Heart right ventricle (tissue), 16 donors: ENCODE data around the gene OTUB2. TPM values are rescaled to one million over a fixed set of nuclear protein-coding genes. Genes with fewer than 3 reads are reported as not detected.
A peak's percentile ranks its signal among the peaks of the same experiment; 100 is the strongest.

Source experiments
- ATAC-seq, 8 donors: fragments of 200-7000 bp; cut with Tn5 transposase; one replicate each; pipeline ENCODE4 v1.9.1; 2020; ENCODE audit warnings: mild to moderate bottlenecking in 8 of 8, moderate library complexity in 8 of 8, moderate number of reproducible peaks in 1 of 8
- DNase-seq, 2 donors: peaks; one replicate each; pipeline ENCODE4 v3.0.0-alpha.2; 2020
- H3K27ac ChIP-seq, 10 donors: fragments of 200-600 bp; sonication (generic) in 2 of 10; one replicate each; pipeline versions ENCODE4 v1.5.0 to v1.8.0; 2020 to 2022; ENCODE audit warnings: mild to moderate bottlenecking in 3 of 10
- H3K27me3 ChIP-seq, 7 donors: fragments of 200-600 bp; one replicate each; pipeline ENCODE4 v1.8.0; 2021 to 2022; ENCODE audit warnings: mild to moderate bottlenecking in 2 of 7
- H3K36me3 ChIP-seq, 9 donors: fragments of 200-600 bp; sonication (generic) in 1 of 9; one replicate each; pipeline versions ENCODE4 v1.5.0 to v1.8.0; 2020 to 2022; ENCODE audit warnings: mild to moderate bottlenecking in 2 of 9
- H3K4me1 ChIP-seq, 9 donors: fragments of 200-600 bp; sonication (generic) in 1 of 9; one replicate each; pipeline versions ENCODE4 v1.5.0 to v1.8.0; 2020 to 2022; ENCODE audit warnings: mild to moderate bottlenecking in 4 of 9
- H3K4me3 ChIP-seq, 10 donors: fragments of 200-600 bp; sonication (generic) in 2 of 10; one replicate each; pipeline versions ENCODE4 v1.5.0 to v1.8.0; 2020 to 2022; ENCODE audit warnings: mild to moderate bottlenecking in 7 of 10, moderate library complexity in 2 of 10
- H3K9me3 ChIP-seq, 11 donors: fragments of 200-600 bp in 10 of 11; sonication (generic) in 2 of 11; one replicate each; pipeline versions ENCODE4 v1.5.0 to v1.8.0; 2013 to 2022; ENCODE audit warnings: mild to moderate bottlenecking in 2 of 11, control low read depth in 1 of 11, moderate library complexity in 1 of 11
- CTCF ChIP-seq, 9 donors: fragments of 200-600 bp; sonication (generic) in 2 of 9; IDR thresholded peaks; one replicate each; pipeline versions ENCODE4 v1.5.0 to v1.8.0; 2021 to 2022; ENCODE audit warnings: antibody characterized with exemption in 9 of 9, mild to moderate bottlenecking in 5 of 9, moderate library complexity in 1 of 9
- WGBS, 2 donors: extraction: QIAGEN DNeasy Blood & Tissue Kit; methylation state at CpG; one replicate each; pipeline ENCODE4 v1.1.7; 2013; ENCODE audit warnings: inconsistent platforms in 1 of 2; 5-methylcytosine and 5-hydroxymethylcytosine counted together
- intact Hi-C, 10 donors: fragments of 100-400 bp; cut with DNase I; formaldehyde crosslinking; loops; one replicate each; pipeline versions ENCODE4 v1.11.1 to v1.14.2; 2022
- polyA plus RNA-seq, 2 donors: library from polyadenylated mRNA; stranded (reverse); fragments of 200-250 nt; gene quantifications; one replicate each; pipeline ENCODE4 v1.2.3, GENCODE V29; 2013
- total RNA-seq, 10 donors: library from RNA; stranded (reverse); fragmentation: NEBNext Ultra II Directional in 3 of 10; extraction: Animal tissue kit (Norgen Biotek cat#: 25700) in 3 of 10; gene quantifications; one replicate each; pipeline versions ENCODE4 v1.2.1 to v1.2.4, GENCODE V29; 2021 to 2023
- donor health status: Arrhythmogenic right ventricular cardiomyopathy.
- donor health status: ischemic (EF 13 %, LVEDD 7.1; RV severe dilation, severe dysfunction).
- donor health status: healthy with polysubstance abuse.
- donor health status: DM: no; HTN: yes; CAD: no.
- donor health status: DM: no; HTN: no; CAD: no.
- donor health status: ischemic (EF 25% LVEDD 6.9; RV normal size, moderate dysfunction).
- donor health status: ischemic (EF 25% LVEDD 5.7; RV mildly dilated, moderate dysfunction).
- donor health status: healthy.
- donor health status: DM: yes; HTN: yes; CAD: no.
- donor health status: Ischemic cardiomyopathy.
- donor health status: ischemic (EF 35%, LVEDD 5.7; RV mildly dilated, moderate dysfunction).
- donor health status: nonischemic (EF 11% LVEDD 7.7; RV severe dilation, severe dysfunction).
- donor health status: DM: yes; HTN: yes; CAD: no.
- donor health status: PGD.
- donor health status: ischemic (EF 29% LVEDD 5.4; RV normal size, mild dysfunction).
- donor health status: nonischemic (EF 23%, LVEDD 6.1; RV moderate dilation, normal function).

Gene OTUB2
- total and polyA plus RNA-seq, 12 donors: 0.07 to 0.37 (median 0.16) TPM; not detected in 1

GRCh38 chr14:94040796-94041195, 14.7 kb downstream of the OTUB2 start:
- no peak for TF ChIP-seq CTCF (IDR thresholded peaks at IDR 0.05)

GRCh38 chr14:94041551-94042346, 15.6 kb downstream of the OTUB2 start:
- Histone ChIP-seq H3K27me3 (no peaks in the 10 kb centered on the region), H3K4me3 (no peak overlapping the region), H3K27ac (peak overlapping the region in 8 of 10 donors; percentile 29 to 75 (median 49)), H3K9me3 (no peaks in the 10 kb centered on the region), H3K36me3 (peaks cover 0 to 29% (median 19%) of the 10 kb centered on the region in 9 donors), H3K4me1 (peaks cover 0 to 30% (median 15%) of the 10 kb centered on the region in 9 donors)
- DNase-seq: peak; percentile 36 to 41
- intact Hi-C loops: loop anchor here in 1 of 10 donors (5.0 kb wide), 1 partner anchor 96 kb away; no protein-coding TSS in a partner anchor
- TF ChIP-seq CTCF (IDR thresholded peaks at IDR 0.05): no peak
- 53 to 54% methylated on average over 18 of the region's 18 CpGs for WGBS, 2 donors
- peak; percentile 65 to 90 (median 81) for ATAC-seq

More at GRCh38 chr14:94040796-94041195, 14.7 kb downstream of the OTUB2 start:
- Histone ChIP-seq H3K4me3 (no peak overlapping the region), H3K4me1 (peaks cover 0 to 39% (median 15%) of the 10 kb centered on the region in 9 donors), H3K36me3 (peaks cover 0 to 20% (median 10%) of the 10 kb centered on the region in 9 donors), H3K9me3 (no peaks in the 10 kb centered on the region), H3K27me3 (no peaks in the 10 kb centered on the region), H3K27ac (no peak overlapping the region)
- intact Hi-C loops: loop anchor here in 1 of 10 donors (5.0 kb wide), 1 partner anchor 97 kb away; no protein-coding TSS in a partner anchor
- DNase-seq (no peak), ATAC-seq (no peak)
- WGBS, 2 donors: 86 to 91% methylated on average over 13 of the region's 13 CpGs

GRCh38 chr14:94042433-94043091, 16.4 kb downstream of the OTUB2 start:
- Histone ChIP-seq H3K4me3 (no peak overlapping the region), H3K36me3 (peaks cover 0 to 37% (median 27%) of the 10 kb centered on the region in 9 donors), H3K9me3 (no peaks in the 10 kb centered on the region), H3K4me1 (peaks cover 0 to 26% (median 15%) of the 10 kb centered on the region in 9 donors), H3K27ac (peak overlapping the region in 7 of 10 donors; percentile 13 to 75 (median 51)), H3K27me3 (no peaks in the 10 kb centered on the region)
- intact Hi-C loops: loop anchor here in 1 of 10 donors (5.0 kb wide), 1 partner anchor 95 kb away; no protein-coding TSS in a partner anchor
- WGBS, 2 donors: 58 to 59% methylated on average over 12 of the region's 12 CpGs
- TF ChIP-seq CTCF (IDR thresholded peaks at IDR 0.05): no peak
- ATAC-seq (peak; percentile 19 to 35 (median 25)), DNase-seq (no peak)

GRCh38 chr14:94043111-94043755, 17.1 kb downstream of the OTUB2 start:
- peaks cover 0 to 26% (median 15%) of the 10 kb centered on the region in 9 donors for H3K4me1 ChIP-seq
- ATAC-seq (peak in 6 of 8 donors; percentile 3 to 32 (median 16)), DNase-seq (no peak)
- no peak overlapping the region for H3K4me3 ChIP-seq
- TF ChIP-seq CTCF (IDR thresholded peaks at IDR 0.05): no peak
- H3K36me3 ChIP-seq: peaks cover 0 to 44% (median 34%) of the 10 kb centered on the region in 9 donors
- peak overlapping the region in 1 of 10 donors; percentile 11 for H3K27ac ChIP-seq
- intact Hi-C loops: loop anchor here in 1 of 10 donors (5.0 kb wide), 1 partner anchor 94 kb away; no protein-coding TSS in a partner anchor
- no peaks in the 10 kb centered on the region for H3K27me3 ChIP-seq
- WGBS, 2 donors: 74 to 78% methylated on average over 13 of the region's 13 CpGs
- no peaks in the 10 kb centered on the region for H3K9me3 ChIP-seq
